ENCODE measurements around the gene PAK4. TPM values are rescaled to one million over a fixed set of nuclear protein-coding genes. Genes with fewer than 3 reads are reported as not detected.

PAK4 gene
- total RNA-seq, 1 donor from 2014 or later = 23.7 TPM

- DNase-seq (ENCODE audit: low read depth) = no peak
- H3K4me3 ChIP-seq (ENCODE audit: low read depth, low read length) = no peak overlapping the region
- no peaks in the 10 kb centered on the region for H3K27me3 ChIP-seq (ENCODE audit: control insufficient read depth, insufficient read depth, low read length)
- TF ChIP-seq, protein P1, sequence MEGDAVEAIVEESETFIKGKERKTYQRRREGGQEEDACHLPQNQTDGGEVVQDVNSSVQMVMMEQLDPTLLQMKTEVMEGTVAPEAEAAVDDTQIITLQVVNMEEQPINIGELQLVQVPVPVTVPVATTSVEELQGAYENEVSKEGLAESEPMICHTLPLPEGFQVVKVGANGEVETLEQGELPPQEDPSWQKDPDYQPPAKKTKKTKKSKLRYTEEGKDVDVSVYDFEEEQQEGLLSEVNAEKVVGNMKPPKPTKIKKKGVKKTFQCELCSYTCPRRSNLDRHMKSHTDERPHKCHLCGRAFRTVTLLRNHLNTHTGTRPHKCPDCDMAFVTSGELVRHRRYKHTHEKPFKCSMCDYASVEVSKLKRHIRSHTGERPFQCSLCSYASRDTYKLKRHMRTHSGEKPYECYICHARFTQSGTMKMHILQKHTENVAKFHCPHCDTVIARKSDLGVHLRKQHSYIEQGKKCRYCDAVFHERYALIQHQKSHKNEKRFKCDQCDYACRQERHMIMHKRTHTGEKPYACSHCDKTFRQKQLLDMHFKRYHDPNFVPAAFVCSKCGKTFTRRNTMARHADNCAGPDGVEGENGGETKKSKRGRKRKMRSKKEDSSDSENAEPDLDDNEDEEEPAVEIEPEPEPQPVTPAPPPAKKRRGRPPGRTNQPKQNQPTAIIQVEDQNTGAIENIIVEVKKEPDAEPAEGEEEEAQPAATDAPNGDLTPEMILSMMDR (IDR thresholded peaks at IDR 0.05; ENCODE audit: insufficient read depth, low read length, poor library complexity, severe bottlenecking) = no peak
- H3K36me3 ChIP-seq (ENCODE audit: control insufficient read depth, insufficient read depth, low read length) = no peaks in the 10 kb centered on the region
These were observed 10.1 kb downstream of the PAK4 start for GRCh38 chr19:39135701-39136100.

DNA sequence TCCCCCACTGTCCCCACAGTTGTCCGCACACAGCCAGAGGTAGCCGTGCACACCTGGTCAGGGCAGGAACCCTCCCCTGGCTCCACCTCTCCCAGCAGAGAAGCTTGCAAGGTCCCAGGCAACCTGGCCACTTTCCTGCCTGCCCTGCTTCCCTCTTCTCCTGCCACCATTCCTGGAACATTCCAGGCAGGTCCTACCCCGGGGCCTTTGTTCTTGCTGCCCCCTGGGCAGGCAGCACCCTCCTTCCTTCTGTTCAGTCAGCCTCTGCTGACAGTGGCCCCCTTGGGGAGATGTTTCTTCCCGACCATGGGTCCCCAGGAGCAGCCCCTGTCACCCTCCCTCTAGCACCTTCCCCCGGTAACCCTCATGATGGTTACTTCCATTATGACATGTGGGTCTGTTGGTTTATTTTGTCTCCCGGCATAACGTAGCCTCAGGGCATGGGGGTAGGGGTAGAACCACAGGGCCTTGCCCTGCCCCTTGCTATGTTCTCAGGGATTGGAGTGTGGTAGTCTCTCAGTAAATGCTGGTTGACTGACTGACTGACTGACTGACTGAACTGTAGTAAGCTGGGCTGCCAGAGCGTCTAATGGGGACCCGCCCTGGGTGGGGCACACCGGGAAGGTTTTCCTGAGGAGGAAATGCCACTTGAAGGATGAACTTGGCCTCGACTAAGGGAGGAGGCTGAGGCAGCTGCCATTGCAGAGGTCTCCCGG lies 10.8 kb downstream of the PAK4 start:
- no peak for DNase-seq (ENCODE audit: low read depth)
- Histone ChIP-seq H3K4me3 (ENCODE audit: low read depth, low read length) (no peak overlapping the region), H3K27me3 (ENCODE audit: control insufficient read depth, insufficient read depth, low read length) (no peaks in the 10 kb centered on the region), H3K36me3 (ENCODE audit: control insufficient read depth, insufficient read depth, low read length) (no peaks in the 10 kb centered on the region)
- TF ChIP-seq, protein P1 (IDR thresholded peaks at IDR 0.05; ENCODE audit: insufficient read depth, low read length, poor library complexity, severe bottlenecking) = no peak

DNA sequence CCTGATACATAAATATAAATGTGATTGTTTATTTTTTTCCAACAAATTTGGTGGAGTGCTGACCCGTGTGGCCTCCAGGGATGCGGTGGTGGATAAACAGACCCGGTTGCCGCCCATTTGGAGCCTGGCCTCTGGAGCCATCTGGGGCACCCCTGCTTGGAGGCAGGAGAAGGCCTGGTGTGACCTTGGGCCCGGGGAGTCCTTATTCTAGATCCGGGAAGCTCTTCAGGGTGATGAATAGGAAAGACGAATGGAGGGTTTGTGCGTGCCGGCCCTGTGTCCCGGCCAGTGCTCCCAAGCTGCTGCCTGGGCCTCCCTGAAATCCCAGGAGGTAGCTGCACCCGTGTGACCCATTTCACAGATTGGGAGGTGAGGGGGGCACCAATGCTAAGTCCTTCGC lies 11.5 kb downstream of the PAK4 start:
- no peaks in the 10 kb centered on the region for H3K36me3 ChIP-seq (ENCODE audit: control insufficient read depth, insufficient read depth, low read length)
- TF ChIP-seq, protein P1 (IDR thresholded peaks at IDR 0.05; ENCODE audit: insufficient read depth, low read length, poor library complexity, severe bottlenecking) = no peak
- H3K27me3 ChIP-seq (ENCODE audit: control insufficient read depth, insufficient read depth, low read length) = no peaks in the 10 kb centered on the region
- no peak for DNase-seq (ENCODE audit: low read depth)
- no peak overlapping the region for H3K4me3 ChIP-seq (ENCODE audit: low read depth, low read length)

- no peak overlapping the region for H3K4me3 ChIP-seq (ENCODE audit: low read depth, low read length)
- no peak for DNase-seq (ENCODE audit: low read depth)
- TF ChIP-seq, protein P1 (IDR thresholded peaks at IDR 0.05; ENCODE audit: insufficient read depth, low read length, poor library complexity, severe bottlenecking) = no peak
- no peaks in the 10 kb centered on the region for H3K36me3 ChIP-seq (ENCODE audit: control insufficient read depth, insufficient read depth, low read length)
- H3K27me3 ChIP-seq (ENCODE audit: control insufficient read depth, insufficient read depth, low read length) = no peaks in the 10 kb centered on the region
These were observed 12.9 kb downstream of the PAK4 start for GRCh38 chr19:39138221-39139211.

- H3K27me3 ChIP-seq (ENCODE audit: control insufficient read depth, insufficient read depth, low read length) = no peaks in the 10 kb centered on the region
- TF ChIP-seq, protein P1 (IDR thresholded peaks at IDR 0.05; ENCODE audit: insufficient read depth, low read length, poor library complexity, severe bottlenecking) = no peak
- no peak for DNase-seq (ENCODE audit: low read depth)
- H3K4me3 ChIP-seq (ENCODE audit: low read depth, low read length) = no peak overlapping the region
- no peaks in the 10 kb centered on the region for H3K36me3 ChIP-seq (ENCODE audit: control insufficient read depth, insufficient read depth, low read length)
These were observed 13.8 kb downstream of the PAK4 start for GRCh38 chr19:39139305-39139874.

Measured in kidney epithelial cell (primary cell).